DOHH2 (cell line): ENCODE measurements around the gene CLCN4.
A peak's percentile ranks its signal among the peaks of the same experiment; 100 is the strongest.

Experiments used
- H3F3A ChIP-seq: fragments of 200-600 bp; sonication (generic), shearing (Covaris generic); 2 replicates; pipeline ENCODE4 v1.6.0; 2016; ENCODE audit warnings: antibody characterized with exemption, mild to moderate bottlenecking; ENCODE audit not compliant: control insufficient read depth, insufficient read depth
- H3K27ac ChIP-seq: fragments of 200-600 bp; sonication (generic); 2 replicates; pipeline ENCODE4 v1.5.1; 2014; ENCODE audit warnings: low read depth, mild to moderate bottlenecking, low read length, moderate library complexity
- H3K27me3 ChIP-seq: fragments of 200-600 bp; sonication (generic); 2 replicates; pipeline ENCODE4 v1.6.1; 2014; ENCODE audit warnings: mild to moderate bottlenecking, low read length, mixed read lengths; ENCODE audit not compliant: control insufficient read depth
- H3K36me3 ChIP-seq: fragments of 200-600 bp; sonication (generic); 2 replicates; pipeline ENCODE4 v1.6.1; 2014; ENCODE audit warnings: mild to moderate bottlenecking, low read length, moderate library complexity, mixed read lengths; ENCODE audit not compliant: control insufficient read depth
- H3K4me1 ChIP-seq: fragments of 200-600 bp; sonication (generic); 2 replicates; pipeline ENCODE4 v1.6.1; 2014; ENCODE audit warnings: mild to moderate bottlenecking, low read length, mixed read lengths; ENCODE audit not compliant: control insufficient read depth
- H3K4me2 ChIP-seq: fragments of 200-600 bp; sonication (generic); 2 replicates; pipeline ENCODE4 v1.6.0; 2014; ENCODE audit warnings: mild to moderate bottlenecking, low read length, moderate library complexity
- H3K4me3 ChIP-seq: fragments of 200-600 bp; sonication (generic); 2 replicates; pipeline ENCODE4 v1.5.1; 2014; ENCODE audit warnings: mild to moderate bottlenecking, low read length, mixed read lengths
- H3K79me2 ChIP-seq: fragments of 200-600 bp; sonication (generic); 2 replicates; pipeline ENCODE4 v1.6.1; 2014; ENCODE audit warnings: mild to moderate bottlenecking, low read length, mixed read lengths; ENCODE audit not compliant: control insufficient read depth
- H3K9me2 ChIP-seq: fragments of 200-600 bp; sonication (generic); replicated peaks from 2 replicates; pipeline ENCODE4 v1.6.1; 2014; ENCODE audit warnings: mild to moderate bottlenecking, low read length, mixed read lengths; ENCODE audit not compliant: control insufficient read depth
- H3K9me3 ChIP-seq: fragments of 200-600 bp; sonication (generic); 2 replicates; pipeline ENCODE4 v1.6.1; 2014; ENCODE audit warnings: antibody characterized with exemption, low read length, mixed read lengths; ENCODE audit not compliant: control insufficient read depth, insufficient read depth
- H4K20me1 ChIP-seq: fragments of 200-600 bp; sonication (generic); 2 replicates; pipeline ENCODE4 v1.6.0; 2014; ENCODE audit warnings: low read depth, mild to moderate bottlenecking, antibody characterized with exemption, low read length, moderate library complexity; ENCODE audit not compliant: control insufficient read depth, insufficient read depth
- CTCF ChIP-seq: fragments of 200-600 bp; sonication (generic); IDR thresholded peaks from one replicate; pipeline ENCODE4 v1.5.1; 2014; ENCODE audit warnings: antibody characterized with exemption, mild to moderate bottlenecking, low read depth, low read length; ENCODE audit not compliant: poor library complexity, severe bottlenecking
- EZH2phosphoT487 ChIP-seq: fragments of 200-600 bp; sonication (generic); IDR thresholded peaks from 2 replicates; pipeline ENCODE4 v1.6.1; 2017; ENCODE audit warnings: borderline replicate concordance, mild to moderate bottlenecking, antibody characterized with exemption, low read length, moderate library complexity, mixed read lengths

Gene CLCN4

GRCh38 chrX:10158279-10159144 is 1.7 kb downstream of the CLCN4 start:
- H3K4me2 ChIP-seq: peak overlapping the region; percentile 80
- H3K36me3 ChIP-seq: no peaks in the 10 kb centered on the region
- TF ChIP-seq EZH2phosphoT487 (no peak), CTCF (no peak)
- no peaks in the 10 kb centered on the region for H3K9me3 ChIP-seq
- no peaks in the 10 kb centered on the region for H3K79me2 ChIP-seq
- H3K27ac ChIP-seq: no peak overlapping the region
- H3K27me3 ChIP-seq: peaks cover 28% of the 10 kb centered on the region
- no peaks in the 10 kb centered on the region for H4K20me1 ChIP-seq
- peaks cover 50% of the 10 kb centered on the region for H3K4me1 ChIP-seq
- H3K4me3 ChIP-seq: peak overlapping the region; percentile 70
- H3K9me2 ChIP-seq: no peaks in the 10 kb centered on the region
- H3F3A ChIP-seq: 0 out of 2 replicates have a peak, but pooled peaks cover 4% of the 10 kb centered on the region

- peak overlapping the region; percentile 70 for H3K4me3 ChIP-seq
- H3K4me1 ChIP-seq: peaks cover 50% of the 10 kb centered on the region
- H3K79me2 ChIP-seq: no peaks in the 10 kb centered on the region
- TF ChIP-seq CTCF (no peak), EZH2phosphoT487 (no peak)
- no peaks in the 10 kb centered on the region for H3K9me2 ChIP-seq
- H4K20me1 ChIP-seq: no peaks in the 10 kb centered on the region
- peaks cover 28% of the 10 kb centered on the region for H3K27me3 ChIP-seq
- H3F3A ChIP-seq: 0 out of 2 replicates have a peak, but pooled peaks cover 4% of the 10 kb centered on the region
- H3K9me3 ChIP-seq: no peaks in the 10 kb centered on the region
- H3K4me2 ChIP-seq: peak overlapping the region; percentile 80
- no peak overlapping the region for H3K27ac ChIP-seq
- H3K36me3 ChIP-seq: no peaks in the 10 kb centered on the region
Observed at GRCh38 chrX:10159145-10159468, 2.3 kb downstream of the CLCN4 start.

GRCh38 chrX:10160211-10160610 is 3.4 kb downstream of the CLCN4 start:
- Histone ChIP-seq H3K4me2 (no peak overlapping the region), H3K79me2 (no peaks in the 10 kb centered on the region), H3K4me1 (peaks cover 43% of the 10 kb centered on the region), H3K27me3 (peaks cover 24% of the 10 kb centered on the region), H3F3A (0 out of 2 replicates have a peak, but pooled peaks cover 4% of the 10 kb centered on the region), H4K20me1 (no peaks in the 10 kb centered on the region), H3K27ac (no peak overlapping the region), H3K4me3 (no peak overlapping the region), H3K9me3 (no peaks in the 10 kb centered on the region), H3K9me2 (no peaks in the 10 kb centered on the region), H3K36me3 (no peaks in the 10 kb centered on the region)
- TF ChIP-seq CTCF (no peak), EZH2phosphoT487 (no peak)
